D721Med (cell line): ENCODE data around the gene PPCDC.
"Not testable (repeated sequence)": the region's sequence is repeated elsewhere in the genome, so short reads cannot be mapped to it uniquely, and the experiment has no call there.

Experiments used
- DNase-seq: peaks from one replicate; pipeline ENCODE4 v3.0.0; 2011; ENCODE audit warnings: low spot score; ENCODE audit not compliant: insufficient read length
- FAIRE-seq: peaks from 2 replicates; lab custom pipeline; 2011; peaks lifted over from hg19 to GRCh38; lab: Jason Lieb, UNC
- CTCF ChIP-seq: IDR thresholded peaks from 2 replicates; pipeline ENCODE4 v1.5.1; 2012; ENCODE audit warnings: mild to moderate bottlenecking, control low read depth; ENCODE audit not compliant: insufficient read depth; ENCODE audit errors: missing control alignments

Gene PPCDC

GRCh38 chr15:75081150-75081549 is 57.8 kb downstream of the PPCDC start:
- DNase-seq (no peak), FAIRE-seq (no peak)
- no peak for TF ChIP-seq CTCF

- FAIRE-seq = no peak
Observed at GRCh38 chr15:75082689-75083088, 59.3 kb downstream of the PPCDC start.

GRCh38 chr15:75085708-75086107 is 62.3 kb downstream of the PPCDC start:
- not testable (repeated sequence) for FAIRE-seq, DNase-seq

More at GRCh38 chr15:75082689-75083088, 59.3 kb downstream of the PPCDC start:
- DNase-seq = no peak
- TF ChIP-seq CTCF = no peak

GRCh38 chr15:75089456-75090387 is 66.3 kb downstream of the PPCDC start:
- TF ChIP-seq CTCF = no peak
- FAIRE-seq = no peak
- no peak for DNase-seq

- no peak for FAIRE-seq
- no peak for TF ChIP-seq CTCF
- no peak for DNase-seq
Observed at GRCh38 chr15:75090388-75090734, 67.0 kb downstream of the PPCDC start.

- no peak for FAIRE-seq
- TF ChIP-seq CTCF = no peak
Observed at GRCh38 chr15:75091814-75092213, 68.4 kb downstream of the PPCDC start.

GRCh38 chr15:75094961-75095478 is 71.6 kb downstream of the PPCDC start:
- FAIRE-seq = not testable (repeated sequence)

More at GRCh38 chr15:75091814-75092213, 68.4 kb downstream of the PPCDC start:
- DNase-seq = no peak

GRCh38 chr15:75095594-75095993 is 72.2 kb downstream of the PPCDC start:
- no peak for FAIRE-seq
- TF ChIP-seq CTCF = no peak
- DNase-seq = no peak

More at GRCh38 chr15:75094961-75095478, 71.6 kb downstream of the PPCDC start:
- DNase-seq = not testable (repeated sequence)
